AG09309 (cell line): ENCODE results near the gene MITD1.

Source experiments
- DNase-seq: peaks from one replicate; pipeline ENCODE4 v3.0.0-alpha.2; 2010; ENCODE audit warnings: low read depth
- H3K4me3 ChIP-seq: 2 replicates; pipeline ENCODE4 v1.5.1; 2011; ENCODE audit warnings: mild to moderate bottlenecking, low read depth, low read length, moderate library complexity; ENCODE audit not compliant: control insufficient read depth
- TF ChIP-seq, protein P1 (sequence below): IDR thresholded peaks from 2 replicates; pipeline ENCODE4 v1.5.1; 2011; ENCODE audit warnings: mild to moderate bottlenecking, low read depth, low read length, inconsistent platforms; ENCODE audit not compliant: insufficient read depth, control insufficient read depth; ENCODE audit errors: missing control alignments

MITD1 gene

GRCh38 chr2:99183025-99183424 is 2.2 kb upstream of the MITD1 start:
- DNase-seq: no peak
- H3K4me3 ChIP-seq: no peak overlapping the region
- TF ChIP-seq, protein P1, sequence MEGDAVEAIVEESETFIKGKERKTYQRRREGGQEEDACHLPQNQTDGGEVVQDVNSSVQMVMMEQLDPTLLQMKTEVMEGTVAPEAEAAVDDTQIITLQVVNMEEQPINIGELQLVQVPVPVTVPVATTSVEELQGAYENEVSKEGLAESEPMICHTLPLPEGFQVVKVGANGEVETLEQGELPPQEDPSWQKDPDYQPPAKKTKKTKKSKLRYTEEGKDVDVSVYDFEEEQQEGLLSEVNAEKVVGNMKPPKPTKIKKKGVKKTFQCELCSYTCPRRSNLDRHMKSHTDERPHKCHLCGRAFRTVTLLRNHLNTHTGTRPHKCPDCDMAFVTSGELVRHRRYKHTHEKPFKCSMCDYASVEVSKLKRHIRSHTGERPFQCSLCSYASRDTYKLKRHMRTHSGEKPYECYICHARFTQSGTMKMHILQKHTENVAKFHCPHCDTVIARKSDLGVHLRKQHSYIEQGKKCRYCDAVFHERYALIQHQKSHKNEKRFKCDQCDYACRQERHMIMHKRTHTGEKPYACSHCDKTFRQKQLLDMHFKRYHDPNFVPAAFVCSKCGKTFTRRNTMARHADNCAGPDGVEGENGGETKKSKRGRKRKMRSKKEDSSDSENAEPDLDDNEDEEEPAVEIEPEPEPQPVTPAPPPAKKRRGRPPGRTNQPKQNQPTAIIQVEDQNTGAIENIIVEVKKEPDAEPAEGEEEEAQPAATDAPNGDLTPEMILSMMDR: no peak

GRCh38 chr2:99181624-99182000 is 754 bp upstream of the MITD1 start:
- TF ChIP-seq, protein P1: no peak
- peak overlapping the region; percentile 85 for H3K4me3 ChIP-seq

DNA sequence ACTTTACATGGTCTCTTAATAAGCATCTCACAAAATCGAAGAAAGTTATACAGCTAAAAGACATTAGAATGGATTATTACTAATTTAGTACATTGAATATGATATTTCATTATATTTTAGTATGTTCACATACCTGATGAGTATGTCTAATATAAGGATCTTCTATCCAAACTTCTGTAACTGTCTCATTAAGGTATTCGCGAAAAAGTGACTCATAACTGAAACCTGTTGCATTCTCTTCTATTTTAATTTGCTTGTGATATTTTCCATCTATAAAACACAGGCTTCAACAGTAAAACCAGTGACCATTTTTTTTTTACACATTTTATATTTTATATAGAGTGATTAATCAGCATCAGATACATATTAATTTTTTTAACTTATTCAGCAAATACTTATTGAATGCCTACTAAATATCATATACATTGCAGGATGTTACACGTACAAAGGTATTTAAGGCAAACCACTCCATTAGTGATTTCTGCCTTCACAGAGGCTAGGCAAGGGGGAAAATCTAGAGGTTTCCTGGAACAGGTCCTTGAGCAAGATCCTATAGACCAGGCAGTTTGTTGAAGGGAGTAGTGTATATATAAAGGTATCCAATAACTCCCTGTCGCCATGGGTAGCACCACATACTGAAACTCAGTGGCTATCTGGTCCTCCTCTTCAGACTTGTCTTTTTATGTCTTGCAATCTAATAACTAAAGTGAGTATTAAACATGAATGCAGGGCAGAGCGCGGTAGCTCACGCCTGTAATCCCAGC is 9.3 kb downstream of the MITD1 start:
- no peak for DNase-seq
- TF ChIP-seq, protein P1: no peak
- H3K4me3 ChIP-seq: no peak overlapping the region

More at GRCh38 chr2:99181624-99182000, 754 bp upstream of the MITD1 start:
- no peak for DNase-seq

DNA sequence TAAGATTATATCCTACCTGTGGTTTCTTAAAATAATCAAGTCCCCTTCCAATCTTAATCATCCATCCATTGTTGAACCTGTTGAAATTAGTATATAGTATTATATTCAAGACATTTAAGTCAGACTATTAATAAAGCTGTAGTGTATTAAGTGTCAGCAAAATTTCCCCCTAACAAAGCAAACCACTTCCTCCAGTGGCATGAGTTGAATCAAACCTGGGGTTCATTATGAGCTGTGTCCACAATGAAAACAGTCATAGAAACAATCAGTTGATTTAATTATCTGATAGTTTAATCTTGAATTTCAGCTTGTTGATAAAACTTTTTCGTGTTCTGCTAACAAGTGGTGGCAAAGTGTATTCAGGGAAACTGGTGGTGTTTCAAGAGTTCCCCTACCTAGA is 11.3 kb downstream of the MITD1 start:
- DNase-seq: no peak
- TF ChIP-seq, protein P1: no peak

GRCh38 chr2:99166218-99166617 is 14.6 kb downstream of the MITD1 start:
- no peak overlapping the region for H3K4me3 ChIP-seq
- TF ChIP-seq, protein P1: no peak
- DNase-seq: no peak

More for the DNA sequence above, 11.3 kb downstream of the MITD1 start:
- no peak overlapping the region for H3K4me3 ChIP-seq

DNA sequence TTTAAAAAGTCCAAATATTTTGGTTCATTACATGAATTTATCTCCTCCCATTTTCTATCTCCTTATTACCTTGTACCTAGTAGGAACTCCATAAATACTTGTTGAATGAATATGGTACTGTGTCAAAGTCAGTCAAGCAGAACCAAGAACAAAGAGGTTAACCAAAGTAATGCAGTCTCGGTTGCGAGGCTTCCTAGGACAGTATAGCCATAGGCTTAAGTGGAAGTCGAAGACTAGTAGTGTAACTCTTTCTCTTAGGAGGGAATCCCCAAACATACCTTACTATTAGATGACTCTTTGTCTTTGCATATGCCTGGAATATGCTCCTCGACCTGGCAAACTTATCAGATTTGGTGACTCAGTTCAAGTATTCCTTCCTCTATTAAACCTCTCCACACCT is 21.3 kb downstream of the MITD1 start:
- DNase-seq: no peak
- TF ChIP-seq, protein P1: no peak
- H3K4me3 ChIP-seq: no peak overlapping the region
